SU-DHL-6 (cell line): ENCODE results near the gene DLG1.

Source experiments
- CTCF ChIP-seq: fragments of 200-600 bp; sonication (generic); IDR thresholded peaks from one replicate; pipeline ENCODE4 v1.5.1; 2017; ENCODE audit warnings: antibody characterized with exemption, mild to moderate bottlenecking, low read length, moderate library complexity; ENCODE audit not compliant: insufficient read depth, poor library complexity, severe bottlenecking
- EZH2phosphoT487 ChIP-seq: fragments of 200-600 bp; sonication (generic), shearing (Covaris generic); conservative IDR thresholded peaks from 2 replicates; pipeline ENCODE4 v1.6.1; 2018; ENCODE audit warnings: mild to moderate bottlenecking, antibody characterized with exemption, low read length, moderate library complexity, mixed read lengths

GRCh38 chr3:197209366-197210260 is 88.8 kb downstream of the DLG1 start:
- TF ChIP-seq CTCF (no peak), EZH2phosphoT487 (no peak)
